PC-3 (cell line): ENCODE results near the gene NUDT1. TPM values are rescaled to one million over a fixed set of nuclear protein-coding genes. Genes with fewer than 3 reads are reported as not detected.

Source experiments
- ATAC-seq: fragments of 200-7000 bp; cut with Tn5 transposase; 2 replicates; pipeline ENCODE4 v1.9.1; 2020; ENCODE audit warnings: mild to moderate bottlenecking, moderate library complexity
- BruUV-seq: library from RNA; stranded (reverse); fragments of 400-500 nt; replicated peaks from 2 replicates; lab custom pipeline; 2021; lab: Mats Ljungman, UMichigan
- CTCF ChIA-PET: fragments of 300-600 bp; sonication (Branson Sonifier 250); formaldehyde crosslinking; loops from one replicate; lab custom pipeline; 2022; ENCODE audit warnings: antibody characterized with exemption; lab: Charles Lee
- POLR2A ChIA-PET: fragments of 300-600 bp; sonication (Branson Sonifier 250); formaldehyde crosslinking; loops from one replicate; lab custom pipeline; 2022; ENCODE audit warnings: antibody characterized with exemption; ENCODE audit not compliant: unreplicated experiment; lab: Charles Lee
- DNase-seq: peaks from one replicate; pipeline ENCODE4 v3.0.0-alpha.2; 2015
- H2AFZ ChIP-seq: fragments of 300-600 bp; sonication (generic); 2 replicates; pipeline ENCODE4 v1.6.0; 2016; ENCODE audit warnings: antibody characterized with exemption, low read length
- H3F3A ChIP-seq: fragments of 300-600 bp; sonication (generic); one replicate; pipeline ENCODE4 v1.6.0; 2017; ENCODE audit warnings: antibody characterized with exemption, low read length, control low read depth, mild to moderate bottlenecking; ENCODE audit not compliant: unreplicated experiment
- H3K27ac ChIP-seq: fragments of 300-600 bp; sonication (generic); 2 replicates; pipeline ENCODE4 v1.5.1; 2016; ENCODE audit warnings: mild to moderate bottlenecking, low read length
- H3K27me3 ChIP-seq: fragments of 300-600 bp; sonication (generic); 2 replicates; pipeline ENCODE4 v1.6.1; 2016; ENCODE audit warnings: low read length, mixed read lengths
- H3K36me3 ChIP-seq: fragments of 300-600 bp; sonication (generic); 2 replicates; pipeline ENCODE4 v1.6.1; 2016; ENCODE audit warnings: low read depth, mixed run types, low read length, mixed read lengths
- H3K4me1 ChIP-seq: fragments of 300-600 bp; sonication (generic); 2 replicates; pipeline ENCODE4 v1.5.1; 2016; ENCODE audit warnings: low read length; ENCODE audit not compliant: insufficient read depth
- H3K4me2 ChIP-seq: fragments of 300-600 bp; sonication (generic); 2 replicates; pipeline ENCODE4 v1.6.0; 2016; ENCODE audit warnings: low read length
- H3K4me3 ChIP-seq: fragments of 300-600 bp; sonication (generic); 2 replicates; pipeline ENCODE4 v1.5.1; 2016; ENCODE audit warnings: mild to moderate bottlenecking, low read length, mixed read lengths
- H3K79me2 ChIP-seq: fragments of 300-600 bp; sonication (generic); 2 replicates; pipeline ENCODE4 v1.6.1; 2017; ENCODE audit warnings: low read length, mixed read lengths
- H3K9ac ChIP-seq: fragments of 300-600 bp; sonication (generic); 2 replicates; pipeline ENCODE4 v1.6.0; 2016; ENCODE audit warnings: mild to moderate bottlenecking, low read length
- H3K9me2 ChIP-seq: fragments of 300-600 bp; sonication (generic); replicated peaks from 2 replicates; pipeline ENCODE4 v1.6.1; 2016; ENCODE audit warnings: mixed run types, low read length, mixed read lengths
- H3K9me3 ChIP-seq: fragments of 300-600 bp; sonication (generic); 2 replicates; pipeline ENCODE4 v1.6.1; 2016; ENCODE audit warnings: low read length, mixed read lengths
- H4K20me1 ChIP-seq: fragments of 300-600 bp; sonication (generic); 2 replicates; pipeline ENCODE4 v1.6.1; 2016; ENCODE audit warnings: low read length, mixed read lengths
- EZH2 ChIP-seq: fragments of 300-600 bp; sonication (generic); IDR thresholded peaks from one replicate; pipeline ENCODE4 v1.6.1; 2017; ENCODE audit warnings: antibody characterized with exemption, mild to moderate bottlenecking, low read length; ENCODE audit not compliant: unreplicated experiment
- EZH2phosphoT487 ChIP-seq: fragments of 300-600 bp; sonication (generic); IDR thresholded peaks from 2 replicates; pipeline ENCODE4 v1.6.1; 2018; ENCODE audit warnings: mild to moderate bottlenecking, antibody characterized with exemption, low read length, borderline replicate concordance
- intact Hi-C: fragments of 100-400 bp; cut with micrococcal nuclease; formaldehyde crosslinking; loops from 2 replicates; pipeline ENCODE4 v1.9.0; 2023
- total RNA-seq: library from RNA; depleted of rRNA; stranded (reverse); fragments of >200 nt; gene quantifications from 2 replicates; pipeline ENCODE4 v1.2.3, GENCODE V29; 2014
- TF ChIP-seq, protein P1 (sequence below): fragments of 300-600 bp; sonication (generic); conservative IDR thresholded peaks from 2 replicates; pipeline ENCODE4 v1.5.1; 2017; ENCODE audit warnings: antibody characterized with exemption, low read depth, mild to moderate bottlenecking, low read length

Gene NUDT1
- total RNA-seq, 1 experiment from 2014 or later: 59.3 TPM

GRCh38 chr7:2269991-2270460, 28.0 kb downstream of the NUDT1 start:
- TF ChIP-seq EZH2phosphoT487: no peak
- TF ChIP-seq EZH2: no peak
- TF ChIP-seq, protein P1, sequence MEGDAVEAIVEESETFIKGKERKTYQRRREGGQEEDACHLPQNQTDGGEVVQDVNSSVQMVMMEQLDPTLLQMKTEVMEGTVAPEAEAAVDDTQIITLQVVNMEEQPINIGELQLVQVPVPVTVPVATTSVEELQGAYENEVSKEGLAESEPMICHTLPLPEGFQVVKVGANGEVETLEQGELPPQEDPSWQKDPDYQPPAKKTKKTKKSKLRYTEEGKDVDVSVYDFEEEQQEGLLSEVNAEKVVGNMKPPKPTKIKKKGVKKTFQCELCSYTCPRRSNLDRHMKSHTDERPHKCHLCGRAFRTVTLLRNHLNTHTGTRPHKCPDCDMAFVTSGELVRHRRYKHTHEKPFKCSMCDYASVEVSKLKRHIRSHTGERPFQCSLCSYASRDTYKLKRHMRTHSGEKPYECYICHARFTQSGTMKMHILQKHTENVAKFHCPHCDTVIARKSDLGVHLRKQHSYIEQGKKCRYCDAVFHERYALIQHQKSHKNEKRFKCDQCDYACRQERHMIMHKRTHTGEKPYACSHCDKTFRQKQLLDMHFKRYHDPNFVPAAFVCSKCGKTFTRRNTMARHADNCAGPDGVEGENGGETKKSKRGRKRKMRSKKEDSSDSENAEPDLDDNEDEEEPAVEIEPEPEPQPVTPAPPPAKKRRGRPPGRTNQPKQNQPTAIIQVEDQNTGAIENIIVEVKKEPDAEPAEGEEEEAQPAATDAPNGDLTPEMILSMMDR: no peak
- ChIA-PET CTCF (interaction anchor here (0.6 kb wide), 1 partner anchor 22 kb away, joined by 3 read pairs; no protein-coding TSS in a partner anchor), POLR2A (interaction anchor here (0.6 kb wide), 1 partner anchor 45 kb away, joined by 13 read pairs; no protein-coding TSS in a partner anchor)
- Histone ChIP-seq H3K79me2 (no peaks in the 10 kb centered on the region), H3K4me3 (no peak overlapping the region), H3K9me3 (no peaks in the 10 kb centered on the region), H2AFZ (no peak overlapping the region), H3K36me3 (no peaks in the 10 kb centered on the region), H3K9ac (no peak overlapping the region), H3K4me1 (peaks cover 14% of the 10 kb centered on the region), H4K20me1 (no peaks in the 10 kb centered on the region), H3K4me2 (no peak overlapping the region), H3K27ac (peak overlapping the region; percentile 5; the same call in 1 of the 2 replicates), H3K27me3 (no peaks in the 10 kb centered on the region), H3K9me2 (no peaks in the 10 kb centered on the region), H3F3A (no peaks in the 10 kb centered on the region)
- DNase-seq: no peak
- intact Hi-C loops: no loop called here
- BruUV-seq: no TSS peak
- ATAC-seq: peak; percentile 25; the same call in 1 of the 2 replicates

DNA sequence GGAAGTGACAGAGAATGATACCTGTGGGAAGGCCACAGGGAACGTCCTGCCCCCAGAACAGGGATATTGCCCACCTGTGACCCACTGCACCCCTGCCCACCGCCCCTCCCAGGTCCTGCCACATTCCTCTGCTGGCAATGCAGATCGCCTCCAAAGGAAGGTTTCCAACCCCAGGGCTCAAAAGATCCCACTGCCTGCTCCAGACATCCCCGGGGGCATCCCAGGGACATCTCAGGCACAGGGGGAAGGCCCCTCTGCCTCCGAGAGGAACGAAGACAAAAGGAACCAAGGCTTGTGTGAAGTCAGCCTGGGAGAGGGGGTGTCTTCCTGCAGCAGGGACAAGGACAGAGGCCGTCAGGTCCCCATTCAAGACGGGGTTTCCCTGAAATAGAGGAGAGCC, 28.5 kb downstream of the NUDT1 start:
- intact Hi-C loops: no loop called here
- CTCF ChIA-PET: no interaction called here
- Histone ChIP-seq H3K9me3 (no peaks in the 10 kb centered on the region), H3K9me2 (no peaks in the 10 kb centered on the region), H3K27ac (no peak overlapping the region), H3K79me2 (no peaks in the 10 kb centered on the region), H3K36me3 (no peaks in the 10 kb centered on the region), H3K9ac (no peak overlapping the region), H3K4me1 (peaks cover 14% of the 10 kb centered on the region), H3K4me3 (no peak overlapping the region), H3K4me2 (no peak overlapping the region), H4K20me1 (no peaks in the 10 kb centered on the region), H3F3A (no peaks in the 10 kb centered on the region), H3K27me3 (no peaks in the 10 kb centered on the region), H2AFZ (no peak overlapping the region)
- DNase-seq: no peak
- no peak for ATAC-seq
- TF ChIP-seq, protein P1: no peak
- TF ChIP-seq EZH2phosphoT487 (no peak), EZH2 (no peak)
- BruUV-seq: no TSS peak
- POLR2A ChIA-PET: interaction anchor here (0.6 kb wide), 1 partner anchor 45 kb away, joined by 13 read pairs; no protein-coding TSS in a partner anchor

- Histone ChIP-seq H3K36me3 (no peaks in the 10 kb centered on the region), H3K4me2 (no peak overlapping the region), H3K4me1 (peaks cover 12% of the 10 kb centered on the region), H3K9ac (no peak overlapping the region), H3K4me3 (no peak overlapping the region), H3K9me3 (no peaks in the 10 kb centered on the region), H3K79me2 (no peaks in the 10 kb centered on the region), H3K27ac (no peak overlapping the region), H4K20me1 (no peaks in the 10 kb centered on the region), H3K9me2 (no peaks in the 10 kb centered on the region), H3K27me3 (no peaks in the 10 kb centered on the region), H2AFZ (no peak overlapping the region), H3F3A (no peaks in the 10 kb centered on the region)
- ChIA-PET POLR2A (no interaction called here), CTCF (no interaction called here)
- ATAC-seq (no peak), DNase-seq (no peak)
- TF ChIP-seq EZH2phosphoT487 (no peak), EZH2 (no peak)
- TF ChIP-seq, protein P1: no peak
- BruUV-seq: no TSS peak
- intact Hi-C loops: no loop called here
These were observed 29.4 kb downstream of the NUDT1 start for GRCh38 chr7:2271273-2272026.
